Measurements from ENCODE around the gene TBC1D2B.
"Not testable (repeated sequence)": the region's sequence is repeated elsewhere in the genome, so short reads cannot be mapped to it uniquely, and the experiment has no call there.

The TBC1D2B gene

GRCh38 chr15:77999486-77999885, 78.0 kb downstream of the TBC1D2B start:
- no peak for DNase-seq

DNA sequence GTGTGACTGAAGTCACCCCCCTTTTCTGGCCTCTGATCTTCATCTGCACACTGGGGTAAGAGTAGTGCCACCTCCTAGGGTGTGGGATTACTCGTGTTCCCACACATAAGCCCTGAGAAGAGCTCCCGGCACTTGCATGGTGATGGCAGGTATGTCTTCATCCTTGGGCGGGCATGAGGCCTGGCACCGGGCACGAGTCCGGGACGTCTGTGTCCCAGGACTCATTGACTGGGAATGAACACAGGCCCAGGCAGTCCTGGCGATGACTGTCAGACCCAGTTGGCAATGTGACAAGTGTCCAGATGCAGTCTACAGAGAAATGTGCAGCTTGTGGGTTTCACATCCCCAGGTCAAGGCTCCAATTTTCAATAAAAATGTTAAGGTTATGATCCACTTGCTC, 78.9 kb downstream of the TBC1D2B start:
- no peak for DNase-seq

GRCh38 chr15:77997761-77998554, 79.6 kb downstream of the TBC1D2B start:
- DNase-seq = not testable (repeated sequence)

DNA sequence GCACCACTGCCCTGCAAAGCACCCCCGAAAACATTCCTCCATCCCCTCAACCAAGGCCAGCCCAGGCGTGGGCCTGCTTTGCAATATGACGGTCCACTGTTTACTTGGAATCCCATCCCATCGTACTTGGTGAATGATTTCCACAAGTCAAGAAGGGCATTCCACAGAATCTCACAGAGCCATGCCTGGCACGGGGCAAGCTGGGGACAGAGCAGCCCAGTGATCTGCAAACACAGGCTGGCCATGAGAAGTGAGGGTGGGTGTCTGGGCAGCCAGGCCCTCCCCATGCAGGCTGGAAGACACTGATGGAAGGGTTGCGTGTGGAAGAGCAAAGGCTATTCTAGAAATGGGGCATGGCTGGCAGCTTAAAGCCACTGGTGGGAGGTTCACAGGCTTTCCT, 80.3 kb downstream of the TBC1D2B start:
- not testable (repeated sequence) for DNase-seq

DNA sequence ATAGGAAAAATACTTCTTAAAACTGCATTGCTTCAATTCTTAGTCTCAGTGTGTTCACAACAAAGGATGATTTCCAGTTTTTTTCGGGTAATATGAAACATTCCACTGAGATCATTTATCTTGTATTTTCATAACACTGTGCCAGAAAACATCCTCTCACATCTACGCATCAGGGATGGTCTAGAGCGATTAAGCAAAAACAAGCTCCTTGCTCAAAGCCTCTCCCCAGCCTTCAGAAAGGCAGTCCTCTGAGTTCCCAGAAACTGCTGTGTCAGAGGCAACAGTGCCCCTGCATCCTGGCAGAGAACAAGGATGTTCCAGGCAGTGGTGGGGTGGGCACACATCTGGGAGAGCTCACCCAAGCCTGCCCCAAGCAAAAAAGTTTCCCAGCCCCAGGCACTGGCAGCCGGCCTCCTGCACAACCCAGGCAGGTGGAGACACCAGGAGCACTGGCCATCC, 80.8 kb downstream of the TBC1D2B start:
- DNase-seq = not testable (repeated sequence)

GRCh38 chr15:77996226-77996625, 81.3 kb downstream of the TBC1D2B start:
- DNase-seq = not testable (repeated sequence)

- DNase-seq = not testable (repeated sequence)
Observed at GRCh38 chr15:77995537-77995918, 82.0 kb downstream of the TBC1D2B start.

DNA sequence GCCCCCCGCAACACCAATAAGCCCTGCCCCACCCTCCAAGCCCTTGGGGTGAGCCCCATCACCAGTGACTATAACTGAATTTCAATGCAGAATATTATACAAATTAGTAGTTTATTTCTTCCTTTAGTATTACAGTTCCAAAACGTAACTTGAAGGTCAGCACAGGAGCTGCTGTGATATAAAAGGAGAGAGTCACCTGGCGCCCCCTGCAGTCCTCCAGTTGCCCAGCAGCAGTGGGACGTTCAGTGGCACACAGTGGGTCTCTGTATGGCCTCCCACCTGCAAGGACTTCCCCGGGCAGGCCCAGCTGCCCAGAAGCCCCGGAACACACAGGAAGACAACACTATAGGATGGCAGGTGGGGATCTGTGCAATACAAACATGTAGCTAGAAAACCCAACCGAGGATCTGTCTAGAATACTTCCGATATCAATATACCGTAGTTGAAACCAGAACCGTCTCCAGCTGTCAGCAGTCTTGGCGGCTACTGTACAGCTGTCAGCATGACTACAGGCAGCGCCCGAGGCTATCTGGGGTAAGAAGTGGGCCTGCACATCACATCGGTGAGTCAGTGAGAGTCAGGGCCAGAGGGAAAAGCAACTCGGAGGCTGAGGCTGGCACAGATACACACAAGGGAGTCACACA, 82.5 kb downstream of the TBC1D2B start:
- DNase-seq = not testable (repeated sequence)

DNA sequence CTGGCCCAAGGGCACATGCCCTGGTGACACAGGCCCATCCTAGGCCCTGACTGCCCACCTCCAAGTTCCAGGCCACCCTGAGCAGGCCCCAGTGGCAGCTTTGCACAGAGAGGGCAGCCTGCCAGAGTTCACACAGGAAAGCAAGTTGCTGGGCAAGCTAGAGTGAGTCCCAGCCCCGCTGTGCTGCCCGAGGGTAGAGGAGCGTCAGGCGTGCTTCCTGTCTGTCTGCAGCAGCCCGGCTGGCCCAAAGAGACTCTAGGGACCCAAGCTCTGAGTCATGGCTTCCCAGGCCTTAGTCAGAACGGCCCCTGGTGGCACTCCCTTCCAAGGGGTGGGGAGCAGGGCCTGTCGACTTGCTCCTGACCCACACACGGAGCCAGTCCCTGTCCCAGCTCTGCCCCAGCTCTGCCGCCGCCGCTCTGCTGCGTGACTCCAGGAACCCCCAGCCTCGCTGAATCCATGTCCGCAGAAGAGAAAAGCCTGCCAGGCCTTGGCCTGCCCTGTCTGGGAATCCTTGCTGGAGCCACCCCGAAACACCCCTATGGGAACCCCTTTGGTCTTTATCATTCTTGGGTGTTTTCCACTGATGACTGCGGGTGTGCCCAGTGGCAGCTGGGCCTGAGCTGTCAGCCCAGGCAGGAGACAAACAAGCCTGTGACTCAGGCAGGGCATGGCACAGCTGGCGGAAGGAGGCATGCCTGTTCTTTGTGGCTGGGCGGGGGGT, 83.4 kb downstream of the TBC1D2B start:
- not testable (repeated sequence) for DNase-seq

- no peak for DNase-seq
Observed at GRCh38 chr15:77993374-77993911, 84.1 kb downstream of the TBC1D2B start.

- no peak for DNase-seq
Observed at GRCh38 chr15:77992356-77993222, 84.9 kb downstream of the TBC1D2B start.

DNA sequence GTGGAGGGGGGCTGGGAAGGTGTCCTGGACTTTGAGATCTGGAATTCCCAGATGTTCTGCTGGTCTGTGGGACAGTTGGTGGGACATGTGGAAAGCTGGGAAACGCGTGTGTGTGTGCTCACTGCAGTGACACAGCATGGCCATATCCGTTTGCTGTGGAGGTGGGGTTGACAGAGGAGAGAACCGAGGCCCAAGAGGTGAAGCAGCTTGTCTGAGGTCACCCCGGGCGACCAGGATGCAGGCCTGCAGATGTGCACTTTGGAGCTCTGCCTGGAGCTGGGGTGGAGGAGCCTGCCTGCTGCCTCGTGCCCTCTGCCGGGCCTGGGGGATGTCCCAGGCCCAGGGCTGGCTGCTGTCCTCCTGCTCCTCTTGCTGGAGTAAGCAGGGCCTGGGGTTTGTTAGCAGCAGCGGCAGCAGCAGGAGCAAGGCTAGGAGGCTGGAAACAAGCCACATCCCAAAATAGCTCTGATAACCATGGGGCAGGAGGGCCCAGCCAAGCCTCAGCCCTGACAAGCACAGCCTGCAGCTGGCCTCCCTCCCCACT, 85.8 kb downstream of the TBC1D2B start:
- not testable (repeated sequence) for DNase-seq

- DNase-seq = no peak
Observed at GRCh38 chr15:77991029-77991406, 86.5 kb downstream of the TBC1D2B start.

- DNase-seq = no peak
Observed at GRCh38 chr15:77989296-77990143, 88.0 kb downstream of the TBC1D2B start.

DNA sequence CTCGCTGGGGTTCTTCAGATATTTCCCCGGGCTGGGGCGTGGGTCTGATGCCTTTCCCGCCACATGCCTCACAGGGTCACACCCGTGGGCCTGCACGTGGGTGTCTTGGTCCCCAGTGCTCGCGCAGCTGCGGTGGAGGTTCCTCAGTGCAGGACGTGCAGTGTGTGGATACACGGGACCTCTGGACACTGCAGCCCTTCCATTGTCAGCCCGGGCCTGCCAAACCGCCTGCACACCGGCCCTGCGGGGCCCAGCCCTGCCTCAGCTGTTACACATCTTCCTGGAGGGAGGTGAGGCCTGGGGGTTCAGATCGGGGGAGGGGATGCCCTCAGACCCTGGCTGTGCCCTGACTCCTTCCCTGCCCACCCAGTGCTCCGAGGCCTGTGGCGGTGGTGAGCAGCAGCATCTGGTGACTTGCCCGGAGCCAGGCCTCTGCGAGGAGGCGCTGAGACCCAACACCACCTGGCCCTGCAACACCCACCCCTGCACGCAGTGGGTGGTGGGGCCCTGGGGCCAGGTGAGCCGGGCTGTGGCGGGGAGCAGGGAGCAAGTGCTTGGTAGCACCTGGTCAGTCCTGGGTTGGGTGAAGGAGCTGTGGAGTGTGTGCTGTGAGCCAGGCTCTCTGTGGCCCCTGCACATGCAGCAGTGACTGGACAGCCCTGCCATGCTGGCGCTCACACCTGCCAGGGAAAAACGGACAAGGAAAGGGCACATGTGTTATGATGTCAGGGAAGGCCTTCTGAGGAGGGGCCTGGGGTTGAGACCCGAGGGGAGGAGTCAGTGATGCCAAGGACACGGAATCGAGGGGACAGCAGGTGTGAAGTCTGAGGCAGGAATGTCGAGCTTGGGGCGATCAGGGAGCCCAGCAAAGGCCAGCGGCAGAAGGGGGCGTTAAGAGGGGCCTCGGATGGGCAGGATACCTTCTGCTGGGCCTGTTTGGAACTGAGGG, 88.9 kb downstream of the TBC1D2B start:
- no peak for DNase-seq

DNA sequence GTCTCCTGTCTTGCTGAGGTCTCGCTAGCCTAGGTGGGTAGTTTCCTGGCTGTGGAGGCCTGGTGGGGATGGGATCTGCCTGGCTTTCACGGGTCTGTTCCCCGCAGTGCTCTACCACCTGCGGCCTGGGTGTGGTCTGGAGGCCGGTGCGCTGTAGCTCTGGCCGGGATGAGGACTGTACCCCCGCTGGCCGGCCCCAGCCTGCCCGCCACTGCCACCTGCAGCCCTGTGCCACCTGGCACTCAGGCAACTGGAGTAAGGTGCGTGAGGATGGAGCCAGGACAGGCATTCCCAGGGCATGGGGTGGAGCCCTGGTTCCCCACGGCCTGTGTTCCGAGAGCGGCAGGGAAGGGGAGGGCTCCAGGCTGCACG, 89.8 kb downstream of the TBC1D2B start:
- DNase-seq = not testable (repeated sequence)

- no peak for DNase-seq
Observed at GRCh38 chr15:77986891-77987764, 90.4 kb downstream of the TBC1D2B start.

DNA sequence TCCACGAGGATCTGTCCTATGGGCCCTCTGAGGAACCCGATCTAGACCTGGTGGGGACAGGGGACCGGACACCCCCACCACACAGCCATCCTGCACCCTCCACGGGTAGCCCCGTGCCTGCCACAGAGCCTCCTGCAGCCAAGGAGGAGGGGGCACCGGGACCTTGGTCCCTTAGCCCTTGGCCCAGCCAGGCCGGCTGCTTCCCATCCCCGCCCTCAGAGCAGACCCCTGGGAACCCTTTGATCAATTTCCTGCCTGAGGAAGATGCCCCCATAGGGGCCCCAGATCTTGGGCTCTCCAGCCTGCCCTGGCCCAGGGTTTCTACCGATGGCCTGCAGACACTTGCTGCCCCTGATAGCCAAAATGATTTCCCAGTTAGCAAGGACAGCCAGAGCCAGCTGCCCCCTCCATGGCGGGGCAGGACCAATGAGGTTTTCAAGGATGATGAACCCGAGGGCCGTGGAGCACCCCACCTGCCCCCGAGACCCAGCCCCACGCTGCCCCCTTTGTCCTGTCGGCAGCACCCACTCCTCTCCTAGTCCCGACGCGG, 91.5 kb downstream of the TBC1D2B start:
- no peak for DNase-seq

Data from T-helper 9 cell (primary cell).